ENCODE data around the gene HIC2. TPM values are rescaled to one million over a fixed set of nuclear protein-coding genes. Genes with fewer than 3 reads are reported as not detected.
A peak's percentile ranks its signal among the peaks of the same experiment; 100 is the strongest.

Gene HIC2
- total RNA-seq, 1 donor from 2014 or later: 43.9 TPM

- no peak for DNase-seq (ENCODE audit: low spot score, unreplicated experiment)
- no peak for TF ChIP-seq CTCF (IDR thresholded peaks at IDR 0.05; ENCODE audit: unreplicated experiment)
- H3K27ac Mint-ChIP-seq: no peak overlapping the region
- no peak overlapping the region for H3K4me3 Mint-ChIP-seq (ENCODE audit: low read depth)
- H3K4me1 Mint-ChIP-seq (ENCODE audit: low read depth): no peaks in the 10 kb centered on the region
- H3K36me3 Mint-ChIP-seq (ENCODE audit: insufficient read depth): peaks cover 3% of the 10 kb centered on the region
- H3K27me3 Mint-ChIP-seq: no peaks in the 10 kb centered on the region
- no peaks in the 10 kb centered on the region for H3K9me3 Mint-ChIP-seq (ENCODE audit: low read depth)
Measured at GRCh38 chr22:21446128-21446826, 29.1 kb downstream of the HIC2 start.

- Mint-ChIP-seq H3K27ac (no peak overlapping the region), H3K9me3 (ENCODE audit: low read depth) (no peaks in the 10 kb centered on the region), H3K36me3 (ENCODE audit: insufficient read depth) (peaks cover 3% of the 10 kb centered on the region), H3K4me3 (ENCODE audit: low read depth) (no peak overlapping the region), H3K4me1 (ENCODE audit: low read depth) (no peaks in the 10 kb centered on the region), H3K27me3 (no peaks in the 10 kb centered on the region)
- TF ChIP-seq CTCF (IDR thresholded peaks at IDR 0.05; ENCODE audit: unreplicated experiment): no peak
- no peak for DNase-seq (ENCODE audit: low spot score, unreplicated experiment)
Measured at GRCh38 chr22:21446827-21447690, 29.9 kb downstream of the HIC2 start.

GRCh38 chr22:21447694-21448402, 30.7 kb downstream of the HIC2 start:
- no peak for DNase-seq (ENCODE audit: low spot score, unreplicated experiment)
- Mint-ChIP-seq H3K4me3 (ENCODE audit: low read depth) (no peak overlapping the region), H3K27me3 (no peaks in the 10 kb centered on the region), H3K27ac (no peak overlapping the region), H3K9me3 (ENCODE audit: low read depth) (no peaks in the 10 kb centered on the region), H3K36me3 (ENCODE audit: insufficient read depth) (peaks cover 3% of the 10 kb centered on the region), H3K4me1 (ENCODE audit: low read depth) (no peaks in the 10 kb centered on the region)
- TF ChIP-seq CTCF (IDR thresholded peaks at IDR 0.05; ENCODE audit: unreplicated experiment): peak; percentile 7

- no peaks in the 10 kb centered on the region for H3K9me3 Mint-ChIP-seq (ENCODE audit: low read depth)
- H3K27ac Mint-ChIP-seq: peak overlapping the region; percentile 84
- H3K36me3 Mint-ChIP-seq (ENCODE audit: insufficient read depth): peaks cover 3% of the 10 kb centered on the region
- no peak overlapping the region for H3K4me3 Mint-ChIP-seq (ENCODE audit: low read depth)
- TF ChIP-seq CTCF (IDR thresholded peaks at IDR 0.05; ENCODE audit: unreplicated experiment): no peak
- H3K27me3 Mint-ChIP-seq: no peaks in the 10 kb centered on the region
- H3K4me1 Mint-ChIP-seq (ENCODE audit: low read depth): no peaks in the 10 kb centered on the region
- DNase-seq (ENCODE audit: low spot score, unreplicated experiment): no peak
Measured at GRCh38 chr22:21448627-21449416, 31.7 kb downstream of the HIC2 start.
